ENCODE results near the gene ONECUT1. TPM values are rescaled to one million over a fixed set of nuclear protein-coding genes. Genes with fewer than 3 reads are reported as not detected.

Gene ONECUT1
- total RNA-seq, 2 donors from 2014 or later: 1.8 to 5.3 TPM

DNA sequence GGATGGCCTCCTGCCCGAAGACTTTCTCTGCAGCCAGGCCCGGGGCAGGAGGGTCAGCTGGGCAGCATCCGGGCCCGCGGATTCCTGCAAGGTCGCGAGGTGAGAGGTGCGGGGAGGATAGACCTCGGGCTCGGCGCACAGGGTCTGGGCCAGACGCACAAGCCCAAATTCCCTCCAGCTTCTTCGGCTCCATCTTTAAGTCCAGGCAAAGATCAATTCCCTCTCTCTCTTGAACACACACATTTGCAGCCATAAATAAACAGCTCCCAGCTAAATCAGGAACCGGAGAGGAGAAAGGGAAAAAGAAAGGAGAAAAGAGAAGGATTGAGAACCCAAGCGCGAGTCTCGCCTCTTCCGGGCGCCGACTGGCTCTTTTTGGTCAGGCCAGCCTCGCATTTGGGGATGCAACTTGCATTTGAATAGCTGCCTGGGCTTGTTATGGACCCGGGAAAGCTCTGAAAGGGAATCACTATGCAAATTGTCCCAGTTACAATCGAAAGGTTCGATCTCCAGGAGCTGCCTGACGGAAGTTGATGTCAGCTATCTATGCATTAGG lies 14.5 kb upstream of the ONECUT1 start:
- peak overlapping the region; percentile 83 for H3K4me3 ChIP-seq (ENCODE audit: low read length)
- 0 to 3% methylated on average over 10 to 25 of the region's 25 CpGs for WGBS, 2 experiments (ENCODE audit: insufficient coverage in 1 of 2, insufficient read length in 1 of 2)
- H3K4me1 Mint-ChIP-seq: peaks cover 27% of the 10 kb centered on the region
- peaks cover 7% of the 10 kb centered on the region for H3K36me3 Mint-ChIP-seq (ENCODE audit: low read depth)
- peak overlapping the region; percentile 65 for H3K4me3 Mint-ChIP-seq
- no peaks in the 10 kb centered on the region for H3K9me3 Mint-ChIP-seq
- H3K27ac ChIP-seq (ENCODE audit: low read depth, low read length): no peak overlapping the region
- H3K36me3 ChIP-seq (ENCODE audit: control insufficient read depth, insufficient read depth, low read length): no peaks in the 10 kb centered on the region
- H3K9me3 ChIP-seq (ENCODE audit: control insufficient read depth, low read length): no peaks in the 10 kb centered on the region
- peaks cover 84% of the 10 kb centered on the region for H3K27me3 ChIP-seq (ENCODE audit: control insufficient read depth, insufficient read depth, low read length, poor library complexity, severe bottlenecking)
- H3K27ac Mint-ChIP-seq: peak overlapping the region; percentile 81
- TF ChIP-seq, protein P1, sequence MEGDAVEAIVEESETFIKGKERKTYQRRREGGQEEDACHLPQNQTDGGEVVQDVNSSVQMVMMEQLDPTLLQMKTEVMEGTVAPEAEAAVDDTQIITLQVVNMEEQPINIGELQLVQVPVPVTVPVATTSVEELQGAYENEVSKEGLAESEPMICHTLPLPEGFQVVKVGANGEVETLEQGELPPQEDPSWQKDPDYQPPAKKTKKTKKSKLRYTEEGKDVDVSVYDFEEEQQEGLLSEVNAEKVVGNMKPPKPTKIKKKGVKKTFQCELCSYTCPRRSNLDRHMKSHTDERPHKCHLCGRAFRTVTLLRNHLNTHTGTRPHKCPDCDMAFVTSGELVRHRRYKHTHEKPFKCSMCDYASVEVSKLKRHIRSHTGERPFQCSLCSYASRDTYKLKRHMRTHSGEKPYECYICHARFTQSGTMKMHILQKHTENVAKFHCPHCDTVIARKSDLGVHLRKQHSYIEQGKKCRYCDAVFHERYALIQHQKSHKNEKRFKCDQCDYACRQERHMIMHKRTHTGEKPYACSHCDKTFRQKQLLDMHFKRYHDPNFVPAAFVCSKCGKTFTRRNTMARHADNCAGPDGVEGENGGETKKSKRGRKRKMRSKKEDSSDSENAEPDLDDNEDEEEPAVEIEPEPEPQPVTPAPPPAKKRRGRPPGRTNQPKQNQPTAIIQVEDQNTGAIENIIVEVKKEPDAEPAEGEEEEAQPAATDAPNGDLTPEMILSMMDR (conservative IDR thresholded peaks at IDR 0.05): no peak
- DNase-seq: peak; percentile 84
- H3K4me1 ChIP-seq (ENCODE audit: control insufficient read depth, insufficient read depth, low read length): no peaks in the 10 kb centered on the region
- peaks cover 52% of the 10 kb centered on the region for H3K27me3 Mint-ChIP-seq (ENCODE audit: insufficient read depth)
- no peak overlapping the region for H3K9ac ChIP-seq (ENCODE audit: extremely low read depth, low read length, poor library complexity, severe bottlenecking)

- Mint-ChIP-seq H3K4me3 (peak overlapping the region; percentile 65), H3K27me3 (ENCODE audit: insufficient read depth) (peaks cover 60% of the 10 kb centered on the region), H3K4me1 (peaks cover 26% of the 10 kb centered on the region), H3K27ac (no peak overlapping the region), H3K36me3 (ENCODE audit: low read depth) (peaks cover 7% of the 10 kb centered on the region), H3K9me3 (no peaks in the 10 kb centered on the region)
- Histone ChIP-seq H3K27me3 (ENCODE audit: control insufficient read depth, insufficient read depth, low read length, poor library complexity, severe bottlenecking) (peaks cover 93% of the 10 kb centered on the region), H3K9me3 (ENCODE audit: control insufficient read depth, low read length) (no peaks in the 10 kb centered on the region), H3K4me3 (ENCODE audit: low read length) (peak overlapping the region; percentile 83), H3K4me1 (ENCODE audit: control insufficient read depth, insufficient read depth, low read length) (no peaks in the 10 kb centered on the region), H3K9ac (ENCODE audit: extremely low read depth, low read length, poor library complexity, severe bottlenecking) (no peak overlapping the region), H3K27ac (ENCODE audit: low read depth, low read length) (no peak overlapping the region), H3K36me3 (ENCODE audit: control insufficient read depth, insufficient read depth, low read length) (no peaks in the 10 kb centered on the region)
- TF ChIP-seq, protein P1 (conservative IDR thresholded peaks at IDR 0.05): peak; percentile 10
- 2% methylated on average over 18 to 49 of the region's 49 CpGs for WGBS, 2 experiments (ENCODE audit: insufficient coverage in 1 of 2, insufficient read length in 1 of 2)
- DNase-seq: peak; percentile 72
These were observed 13.6 kb upstream of the ONECUT1 start for GRCh38 chr15:52803467-52804306.

- WGBS, 2 experiments (ENCODE audit: insufficient coverage in 1 of 2, insufficient read length in 1 of 2): 26% methylated on average over 8 of the region's 8 CpGs; no CpG with 5 or more reads in 1 of the 2 experiments
- H3K4me3 ChIP-seq (ENCODE audit: low read length): peak overlapping the region; percentile 83
- no peak overlapping the region for H3K27ac ChIP-seq (ENCODE audit: low read depth, low read length)
- Mint-ChIP-seq H3K9me3 (no peaks in the 10 kb centered on the region), H3K36me3 (ENCODE audit: low read depth) (peaks cover 7% of the 10 kb centered on the region), H3K27me3 (ENCODE audit: insufficient read depth) (peaks cover 66% of the 10 kb centered on the region), H3K4me1 (peaks cover 26% of the 10 kb centered on the region), H3K4me3 (peak overlapping the region; percentile 65), H3K27ac (no peak overlapping the region)
- TF ChIP-seq, protein P1 (conservative IDR thresholded peaks at IDR 0.05): no peak
- peaks cover 2% of the 10 kb centered on the region for H3K4me1 ChIP-seq (ENCODE audit: control insufficient read depth, insufficient read depth, low read length)
- H3K27me3 ChIP-seq (ENCODE audit: control insufficient read depth, insufficient read depth, low read length, poor library complexity, severe bottlenecking): peaks cover 98% of the 10 kb centered on the region
- H3K9me3 ChIP-seq (ENCODE audit: control insufficient read depth, low read length): no peaks in the 10 kb centered on the region
- H3K9ac ChIP-seq (ENCODE audit: extremely low read depth, low read length, poor library complexity, severe bottlenecking): no peak overlapping the region
- DNase-seq: no peak
- H3K36me3 ChIP-seq (ENCODE audit: control insufficient read depth, insufficient read depth, low read length): no peaks in the 10 kb centered on the region
These were observed 13.0 kb upstream of the ONECUT1 start for GRCh38 chr15:52803108-52803466.
